ENCODE measurements around the gene HSPA4.
A peak's percentile ranks its signal among the peaks of the same experiment; 100 is the strongest.
"Not testable (repeated sequence)": the region's sequence is repeated elsewhere in the genome, so short reads cannot be mapped to it uniquely, and the experiment has no call there.

Gene HSPA4

GRCh38 chr5:133051542-133052316 lies at the start of gene HSPA4:
Gene HSPA4, plus strand, starts transcription at chr5:133052013. Its CDS starts 238 bp downstream, at chr5:133052251.
- peak; percentile 94 for DNase-seq

DNA sequence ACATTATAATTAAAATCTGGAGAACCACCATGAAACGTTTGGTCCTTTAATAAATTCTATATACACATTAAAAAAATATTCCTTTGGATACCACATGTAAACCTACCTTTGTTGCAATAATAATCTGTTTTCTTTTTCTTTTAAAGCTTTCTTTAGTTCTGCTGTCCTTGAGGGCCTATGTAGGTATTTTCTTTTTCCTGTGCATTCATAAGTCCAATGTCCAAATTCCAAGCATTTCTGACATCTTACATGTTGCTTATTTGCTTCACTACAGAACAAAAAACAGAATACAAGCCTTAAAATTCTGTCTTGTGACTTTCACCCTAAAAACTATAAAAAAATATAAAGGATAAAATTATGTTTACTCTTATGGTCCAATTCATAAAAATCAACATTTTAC lies 45.2 kb upstream of the HSPA4 start:
- no peak for DNase-seq

DNA sequence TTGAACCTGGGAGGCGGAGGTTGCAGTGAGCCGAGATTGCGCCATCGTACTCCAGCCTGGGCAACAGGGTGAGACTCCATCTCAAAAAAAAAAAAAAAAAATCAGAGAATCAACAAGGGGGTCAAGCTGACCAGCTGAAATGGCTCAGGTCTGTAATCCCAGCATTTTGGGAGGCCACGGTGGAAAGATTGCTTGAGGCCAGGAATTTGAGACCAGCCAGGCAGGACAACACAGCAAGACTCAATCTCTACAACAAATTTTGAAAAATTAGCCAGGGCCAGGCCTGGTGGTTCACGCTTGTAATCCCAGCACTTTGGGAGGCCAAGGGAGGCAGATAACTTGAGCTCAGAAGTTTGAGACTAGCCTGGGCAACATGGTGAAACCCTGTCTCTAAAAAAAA lies 43.4 kb upstream of the HSPA4 start:
- not testable (repeated sequence) for DNase-seq

DNA sequence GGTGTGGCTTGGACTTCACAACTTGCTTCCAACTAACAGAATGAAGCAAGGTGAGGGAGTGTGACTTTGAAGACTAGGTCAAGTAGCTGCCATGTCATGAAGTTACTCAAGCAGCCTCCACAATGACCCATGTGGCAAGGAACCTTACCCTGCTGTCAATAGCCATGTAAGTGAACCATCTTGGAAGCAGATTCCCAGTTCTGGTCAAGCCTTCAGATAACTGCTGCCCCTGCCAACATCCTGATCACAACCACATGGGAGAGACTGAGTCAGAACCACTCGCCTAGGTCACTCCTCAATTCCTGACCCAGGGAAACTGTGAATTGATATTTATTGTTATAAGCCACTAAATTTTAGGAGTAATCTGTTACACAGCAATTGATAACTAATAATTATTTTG lies 36.3 kb upstream of the HSPA4 start:
- no peak for DNase-seq

DNA sequence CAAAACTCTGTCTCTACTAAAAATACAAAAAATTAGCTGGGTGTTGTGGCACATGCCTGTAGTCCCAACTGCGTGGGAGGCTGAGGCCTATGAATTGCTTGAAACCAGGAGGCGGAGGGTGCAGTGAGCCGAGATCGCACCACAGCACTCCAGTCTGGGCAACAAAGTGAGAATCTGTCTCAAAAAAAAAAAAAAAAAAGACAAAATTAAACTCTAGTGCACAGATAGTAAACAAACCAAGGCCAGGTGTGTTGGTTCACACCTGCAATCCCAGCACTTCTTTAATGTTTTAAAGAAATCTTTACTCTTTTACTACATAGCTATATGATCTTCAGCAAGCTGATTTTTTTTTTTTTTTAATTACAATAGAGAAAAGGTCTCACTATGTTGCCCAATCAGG lies 33.8 kb upstream of the HSPA4 start:
- DNase-seq, result no peak

DNA sequence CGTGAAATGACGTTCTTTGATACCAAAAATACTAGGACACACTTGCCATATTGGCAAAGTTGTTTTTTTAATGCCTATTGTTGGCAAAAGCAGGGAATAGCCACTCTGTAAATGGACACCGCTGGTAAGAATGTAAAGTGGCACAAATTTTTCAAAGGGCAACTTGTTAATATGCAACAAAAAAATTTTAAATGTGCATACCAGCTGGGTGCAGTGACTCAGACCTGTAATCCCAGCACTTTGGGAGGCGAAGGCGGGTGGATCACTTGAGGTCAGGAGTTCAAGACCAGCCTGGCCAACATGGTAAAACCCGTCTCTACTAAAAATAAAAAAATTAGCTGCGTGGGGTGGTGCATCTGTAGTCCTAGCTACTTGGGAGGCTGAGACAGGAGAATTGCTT lies 32.3 kb upstream of the HSPA4 start:
- not testable (repeated sequence) for DNase-seq

DNA sequence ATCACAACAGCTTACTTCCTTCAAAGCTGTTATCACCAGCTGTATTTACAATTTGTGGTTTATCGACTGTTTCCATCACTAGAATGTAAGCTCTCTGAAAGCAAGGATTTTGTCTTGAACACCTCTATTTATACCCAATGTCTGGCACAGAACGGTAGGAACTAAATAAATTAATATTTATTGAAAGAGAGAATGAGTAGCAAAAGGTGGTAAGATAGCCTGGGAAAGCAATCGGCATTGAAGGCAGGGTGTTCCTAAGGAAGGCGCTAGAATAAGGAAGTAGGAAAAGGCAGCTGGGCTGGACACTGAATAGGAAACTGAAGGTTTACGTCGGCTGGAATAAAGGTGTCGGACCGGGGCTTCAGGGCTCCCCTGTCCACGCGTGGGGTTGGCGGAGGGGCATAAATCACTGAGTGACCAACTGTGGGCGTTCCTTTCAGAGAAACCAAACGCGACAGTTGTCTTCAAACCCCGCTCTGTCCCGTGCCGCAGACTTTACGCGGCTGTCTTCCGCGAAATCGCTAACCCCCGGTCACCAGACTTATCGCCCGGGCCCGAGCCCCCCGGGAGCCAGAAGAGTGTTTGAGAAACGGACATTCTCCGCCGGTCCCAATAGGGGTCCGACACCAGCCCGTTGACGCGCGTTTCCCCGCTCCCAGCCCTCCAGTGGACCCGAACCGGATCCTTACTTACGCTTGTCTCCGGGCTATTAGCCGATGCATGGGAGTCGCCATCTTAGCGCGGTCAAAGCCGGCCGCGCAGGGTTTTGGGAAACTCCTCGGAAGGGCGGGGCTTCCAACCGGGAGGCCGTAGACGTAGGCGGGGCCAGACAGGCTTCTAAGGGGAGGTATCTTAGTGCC lies 25.8 kb upstream of the HSPA4 start, which contains the start of gene ZCCHC10:
Gene ZCCHC10, minus strand, starts transcription at position 746 of the 860 bp plus-strand sequence. Its CDS starts 12 bp downstream, at position 734.
- DNase-seq, result peak; percentile 83

DNA sequence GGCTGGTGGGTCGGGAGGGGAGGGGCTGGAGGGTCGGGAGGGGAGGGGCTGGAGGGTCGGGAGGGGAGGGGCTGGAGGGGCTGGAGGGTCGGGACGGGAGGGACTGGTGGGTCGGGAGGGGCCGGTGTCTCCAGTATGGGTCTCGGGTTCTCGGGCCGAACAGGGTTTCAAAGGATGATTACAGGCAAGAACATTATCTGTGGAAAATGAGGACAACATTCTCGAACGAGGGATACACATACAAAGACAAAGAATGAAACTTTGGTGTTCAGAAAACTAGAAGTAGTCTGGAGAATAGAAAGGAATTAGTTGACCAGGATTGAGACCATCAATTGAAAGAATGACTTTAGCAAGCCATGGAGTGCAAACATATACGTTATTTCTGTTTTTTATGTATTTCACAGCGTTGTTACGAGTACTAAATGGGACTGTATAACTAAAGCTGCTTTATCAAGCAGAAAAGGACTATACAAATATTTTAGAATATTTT lies 25.1 kb upstream of the HSPA4 start:
- no peak for DNase-seq

DNA sequence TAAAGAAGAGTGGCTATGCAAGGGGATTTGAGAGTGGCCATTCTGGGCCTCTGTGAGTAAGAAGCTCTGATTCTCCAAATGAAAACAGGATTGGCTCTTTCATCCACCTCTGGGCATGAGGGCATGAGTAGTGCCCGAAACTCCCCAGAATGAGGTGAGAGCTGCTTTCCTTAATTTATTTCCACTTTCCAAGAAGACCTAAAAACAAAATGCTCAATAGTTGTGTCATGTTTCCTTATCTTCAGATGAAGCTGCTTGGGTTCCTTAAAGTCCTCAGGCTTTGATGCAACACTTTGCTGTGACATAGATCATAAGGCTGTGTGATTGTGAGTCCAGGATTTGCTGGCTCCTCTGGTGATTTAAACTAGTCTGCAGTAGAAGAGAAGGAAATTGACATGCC lies 22.4 kb upstream of the HSPA4 start:
- DNase-seq, result no peak

DNA sequence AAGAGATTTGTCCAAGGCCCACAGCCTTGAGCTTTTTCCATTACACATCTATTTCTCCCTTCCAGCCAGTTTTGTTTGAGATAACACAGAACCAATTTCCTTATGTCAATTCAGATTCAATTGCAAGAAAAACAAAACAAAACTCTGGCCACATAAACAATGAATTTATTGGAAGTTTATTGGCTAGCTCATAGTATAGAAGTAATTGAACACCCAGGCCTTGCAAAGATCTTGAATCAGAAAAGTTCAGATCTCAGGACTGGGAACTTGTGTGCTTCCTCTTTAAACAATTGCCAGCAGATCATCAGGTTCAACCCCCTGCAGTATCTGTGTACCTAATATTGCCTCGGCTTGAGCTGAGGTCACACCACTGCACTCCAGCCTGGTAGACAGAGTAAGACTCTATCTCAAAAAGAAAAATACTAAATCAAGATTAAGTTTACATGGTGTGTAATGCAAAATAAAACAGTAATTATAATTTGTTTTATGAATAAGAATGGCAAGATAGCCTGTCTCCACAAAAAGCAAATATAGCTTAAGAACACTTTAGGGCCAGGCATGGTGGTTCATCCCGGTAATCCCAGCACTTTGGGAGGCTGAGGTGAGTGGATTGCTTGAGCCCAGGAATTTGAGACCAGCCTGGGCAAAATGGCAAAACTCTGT lies 21.3 kb upstream of the HSPA4 start:
- DNase-seq, result no peak

GRCh38 chr5:133032852-133033742 lies 18.7 kb upstream of the HSPA4 start:
- DNase-seq, result no peak

DNA sequence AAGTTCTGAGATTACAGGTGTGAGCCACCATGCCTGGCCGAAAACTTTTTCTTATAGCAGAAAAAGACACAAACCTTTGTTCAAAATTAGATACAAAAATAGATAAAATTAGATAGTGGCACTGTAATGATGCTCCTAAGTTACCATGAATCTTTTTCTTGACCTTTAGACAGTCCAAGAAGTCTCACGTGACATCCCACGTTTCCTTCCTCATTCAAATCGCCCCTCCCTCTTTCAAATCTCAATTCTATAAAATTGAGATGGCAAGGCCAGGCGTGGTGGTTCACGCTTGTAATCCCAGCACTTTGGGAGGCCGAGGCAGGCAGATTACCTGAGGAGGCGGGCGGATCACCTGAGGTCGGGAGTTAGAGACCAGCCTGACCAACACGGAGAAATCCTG lies 17.7 kb upstream of the HSPA4 start:
- DNase-seq, result no peak

- DNase-seq, result no peak
Measured at GRCh38 chr5:133035224-133035623, 16.6 kb upstream of the HSPA4 start.

- not testable (repeated sequence) for DNase-seq
Measured at GRCh38 chr5:133036677-133037076, 15.1 kb upstream of the HSPA4 start.

- no peak for DNase-seq
Measured at GRCh38 chr5:133041157-133041784, 10.5 kb upstream of the HSPA4 start.

GRCh38 chr5:133041910-133042309 lies 9.9 kb upstream of the HSPA4 start:
- no peak for DNase-seq

DNA sequence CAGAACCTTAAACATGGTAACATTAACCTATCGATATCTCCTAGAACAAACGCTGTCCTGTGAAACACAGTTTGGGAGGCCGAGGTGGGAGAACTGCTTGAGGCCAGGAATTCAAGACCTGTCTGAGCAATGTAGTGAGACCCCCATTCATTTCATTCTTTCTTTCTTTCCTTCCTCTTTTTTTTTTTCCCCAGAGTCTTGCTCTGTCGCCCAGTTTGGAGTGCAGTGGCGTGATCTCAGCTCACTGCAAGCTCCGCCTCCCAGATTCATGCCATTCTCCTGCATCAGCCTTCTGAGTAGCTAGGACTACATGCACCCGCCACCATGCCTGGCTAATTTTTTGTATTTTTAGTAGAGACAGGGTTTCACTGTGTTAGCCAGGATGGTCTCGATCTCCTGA lies 5.3 kb upstream of the HSPA4 start:
- DNase-seq, result not testable (repeated sequence)

- DNase-seq, result no peak
Measured at GRCh38 chr5:133047404-133047803, 4.4 kb upstream of the HSPA4 start.

- DNase-seq, result no peak
Measured at GRCh38 chr5:133048993-133049725, 2.7 kb upstream of the HSPA4 start.

DNA sequence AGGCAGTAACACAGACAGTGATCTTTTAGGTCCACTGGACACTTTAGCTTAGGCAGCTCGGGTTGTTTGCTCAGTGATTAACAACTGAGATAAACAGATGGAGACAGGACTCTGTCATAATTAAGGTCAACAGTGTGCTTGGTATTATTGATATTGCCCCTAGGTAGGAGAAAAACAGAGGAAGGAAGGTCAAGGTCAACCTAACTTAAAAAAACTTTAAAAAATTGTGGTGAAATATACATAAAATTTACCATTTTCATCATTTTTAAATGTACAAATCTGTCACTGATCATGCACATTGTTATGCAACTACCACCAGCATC lies 2.1 kb upstream of the HSPA4 start:
- DNase-seq, result peak; percentile 18

DNA sequence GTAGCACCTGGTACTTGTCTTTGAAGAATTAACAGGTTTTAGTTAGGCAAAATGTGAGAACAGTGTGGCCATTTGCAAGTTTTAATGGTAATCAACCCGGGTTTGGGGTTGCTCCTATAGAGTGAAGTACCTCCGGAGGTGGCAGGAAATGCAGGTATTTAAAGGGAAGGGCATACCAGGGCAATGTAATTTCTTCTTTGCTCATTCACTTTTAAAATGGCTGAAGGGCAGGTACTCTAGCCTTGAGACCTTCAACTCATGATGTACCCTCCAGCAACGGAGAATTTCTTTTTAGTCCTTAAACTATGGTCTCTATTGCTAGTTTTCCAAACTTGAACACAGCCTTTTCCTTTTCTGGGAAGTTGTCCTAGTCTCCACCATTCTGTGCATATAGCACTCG lies 1.3 kb upstream of the HSPA4 start:
- DNase-seq, result no peak
